NCI-H1105 treated with DMSO at 0.1 percent for 48 hours (cell line): ENCODE measurements around the gene NUTM2A.
"Not testable (repeated sequence)": the region's sequence is repeated elsewhere in the genome, so short reads cannot be mapped to it uniquely, and the experiment has no call there.

Experiments
- DNase-seq: peaks from one replicate; lab custom pipeline; 2025; lab: John Stamatoyannopoulos, UW

NUTM2A gene

DNA sequence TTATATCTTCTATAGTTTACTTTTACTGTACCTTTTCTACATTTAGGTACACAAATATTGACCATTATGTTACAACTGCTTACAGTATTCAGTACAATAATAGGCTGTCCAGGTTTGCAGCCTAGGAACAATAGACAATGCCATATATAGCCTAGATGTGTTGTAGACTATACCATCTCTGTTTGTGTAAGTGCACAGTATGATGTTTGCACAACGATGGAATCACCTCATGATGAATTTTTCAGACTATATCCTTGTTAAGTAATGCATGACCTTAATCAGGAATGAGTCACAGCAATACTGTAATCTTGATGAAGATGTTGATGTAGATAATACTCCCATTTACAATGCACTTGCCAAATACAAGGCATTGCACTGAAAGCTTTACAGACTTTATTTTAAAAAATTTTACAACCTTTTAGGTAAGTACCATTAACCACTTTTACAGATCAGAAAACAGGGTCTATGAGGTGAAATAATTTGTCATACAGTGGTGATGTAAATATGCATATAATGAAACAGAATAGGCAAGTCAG, 23.6 kb downstream of the NUTM2A start:
- not testable (repeated sequence) for DNase-seq

DNA sequence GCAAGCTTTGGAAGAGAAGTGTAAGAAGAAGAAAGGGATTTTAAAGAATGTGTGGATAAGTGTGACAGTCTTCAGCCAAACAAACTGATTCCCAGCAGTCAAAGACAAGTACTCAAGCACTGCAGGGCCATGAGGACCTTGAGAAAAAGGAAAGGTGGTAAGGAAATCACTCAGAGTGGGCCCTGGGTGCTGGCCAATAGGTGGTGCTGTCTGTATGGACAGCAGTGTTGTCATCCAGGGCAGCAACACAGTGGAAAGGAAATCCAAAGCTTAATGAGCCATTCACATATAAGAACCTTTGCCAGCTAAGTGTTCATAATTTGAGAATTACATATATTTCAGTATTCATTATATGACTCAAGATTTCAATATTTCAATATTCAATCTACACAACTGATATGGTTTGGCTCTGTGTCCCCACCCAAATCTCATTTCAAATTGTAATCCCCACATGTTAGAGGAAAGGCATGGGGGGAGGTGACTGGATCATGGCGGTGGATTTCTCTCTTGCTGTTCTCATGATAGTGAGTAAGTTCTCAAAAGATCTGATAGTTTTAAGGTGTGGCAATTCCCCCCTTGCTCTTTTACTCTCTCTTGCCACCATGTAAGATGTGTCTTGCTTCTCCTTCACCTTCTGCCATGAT, 55.6 kb downstream of the NUTM2A start:
- not testable (repeated sequence) for DNase-seq
